ENCODE measurements around the gene MLH3. TPM values are rescaled to one million over a fixed set of nuclear protein-coding genes. Genes with fewer than 3 reads are reported as not detected.

Gene MLH3
- total RNA-seq, 2 experiments from 2014 or later: 17.3 to 18.5 TPM

- intact Hi-C loops (cut with micrococcal nuclease): no loop called here
- Mint-ChIP-seq H3K4me1 (ENCODE audit: low read depth) (no peaks in the 10 kb centered on the region), H3K27me3 (ENCODE audit: low read depth) (no peaks in the 10 kb centered on the region), H3K36me3 (ENCODE audit: low read depth) (peaks cover 7% of the 10 kb centered on the region), H3K9me3 (no peaks in the 10 kb centered on the region), H3K4me3 (no peak overlapping the region), H3K27ac (no peak overlapping the region)
- DNase-seq: peak; percentile 8
- CTCF ChIA-PET: interaction anchor here (1.0 to 1.5 kb wide), 8 partner anchors 8 to 162 kb away, joined by 3 to 6 read pairs (median 3); no protein-coding TSS in a partner anchor
These were observed 28.6 kb downstream of the MLH3 start for GRCh38 chr14:75022655-75023054.

DNA sequence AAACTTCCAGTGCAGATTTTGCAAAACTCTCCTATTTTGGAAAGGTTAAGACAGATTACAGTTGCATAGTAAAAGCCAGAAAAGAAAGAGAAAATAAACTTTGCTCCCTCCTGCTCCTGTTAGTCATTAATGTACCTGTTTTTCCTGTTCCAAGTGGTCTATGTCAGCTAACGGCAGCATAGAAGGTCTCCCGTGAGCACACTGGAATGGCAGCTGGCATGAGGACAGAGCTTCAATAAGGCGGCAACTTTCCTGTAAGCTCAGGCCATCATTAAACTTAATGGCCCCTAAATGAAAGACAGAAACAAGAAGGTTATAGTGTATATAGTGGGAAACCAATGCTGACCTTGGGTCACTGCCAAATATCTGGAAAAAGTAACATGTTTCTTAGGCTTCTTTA lies 32.6 kb downstream of the MLH3 start:
- no peak for DNase-seq
- H3K4me1 Mint-ChIP-seq (ENCODE audit: low read depth): no peaks in the 10 kb centered on the region
- intact Hi-C loops (cut with micrococcal nuclease): no loop called here
- no peaks in the 10 kb centered on the region for H3K27me3 Mint-ChIP-seq (ENCODE audit: low read depth)
- peaks cover 15% of the 10 kb centered on the region for H3K36me3 Mint-ChIP-seq (ENCODE audit: low read depth)
- H3K4me3 Mint-ChIP-seq: no peak overlapping the region
- CTCF ChIA-PET: no interaction called here
- no peaks in the 10 kb centered on the region for H3K9me3 Mint-ChIP-seq
- no peak overlapping the region for H3K27ac Mint-ChIP-seq

DNA sequence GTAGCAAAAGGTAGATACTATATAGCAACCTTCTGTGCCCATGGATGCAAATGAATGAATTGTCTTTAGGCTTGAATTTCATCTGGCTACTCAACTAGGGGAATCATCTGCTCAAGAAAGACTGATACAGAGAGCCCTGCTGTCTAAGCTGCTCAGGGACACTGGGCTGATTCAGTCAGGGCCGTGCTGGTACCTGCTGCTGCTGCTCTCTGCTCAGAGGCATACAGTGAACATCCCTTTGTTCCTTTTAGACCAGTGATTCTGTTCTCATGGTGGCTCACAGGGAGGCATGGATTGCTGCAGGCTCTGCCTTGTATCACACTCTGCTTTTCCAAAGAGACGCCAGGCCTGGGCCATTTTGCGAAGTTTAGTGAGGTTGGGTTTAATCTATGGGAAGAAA lies 34.5 kb downstream of the MLH3 start:
- no peak for DNase-seq
- CTCF ChIA-PET: interaction anchor here (0.6 kb wide), 1 partner anchor 691 kb away, joined by 4 read pairs; no protein-coding TSS in a partner anchor
- no peak overlapping the region for H3K4me3 Mint-ChIP-seq
- peaks cover 1% of the 10 kb centered on the region for H3K4me1 Mint-ChIP-seq (ENCODE audit: low read depth)
- H3K36me3 Mint-ChIP-seq (ENCODE audit: low read depth): peaks cover 17% of the 10 kb centered on the region
- H3K9me3 Mint-ChIP-seq: no peaks in the 10 kb centered on the region
- intact Hi-C loops (cut with micrococcal nuclease): no loop called here
- no peaks in the 10 kb centered on the region for H3K27me3 Mint-ChIP-seq (ENCODE audit: low read depth)
- no peak overlapping the region for H3K27ac Mint-ChIP-seq

DNA sequence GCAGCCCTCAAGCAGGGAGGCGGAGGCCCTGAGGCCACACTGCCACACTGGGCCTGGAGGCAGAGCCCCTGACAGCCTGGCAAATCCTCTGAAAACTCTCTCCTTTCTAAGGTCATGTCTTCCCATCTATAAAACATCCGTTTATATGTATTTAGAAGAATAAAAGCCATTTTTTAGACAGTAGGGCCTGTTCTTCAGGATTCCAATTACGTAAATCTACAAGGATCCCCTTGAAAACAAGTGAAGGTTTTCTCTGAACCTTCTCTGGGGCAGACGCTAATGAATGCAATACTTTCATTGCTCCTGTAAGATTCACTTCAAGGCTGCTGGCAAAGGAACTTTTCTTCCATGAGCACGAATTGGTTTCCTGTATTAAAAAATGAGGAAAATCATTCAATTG lies 35.8 kb downstream of the MLH3 start:
- H3K36me3 Mint-ChIP-seq (ENCODE audit: low read depth): peaks cover 14% of the 10 kb centered on the region
- CTCF ChIA-PET: no interaction called here
- H3K4me3 Mint-ChIP-seq: no peak overlapping the region
- DNase-seq: no peak
- no peaks in the 10 kb centered on the region for H3K27me3 Mint-ChIP-seq (ENCODE audit: low read depth)
- H3K4me1 Mint-ChIP-seq (ENCODE audit: low read depth): peaks cover 13% of the 10 kb centered on the region
- H3K9me3 Mint-ChIP-seq: no peaks in the 10 kb centered on the region
- H3K27ac Mint-ChIP-seq: no peak overlapping the region
- intact Hi-C loops (cut with micrococcal nuclease): no loop called here

DNA sequence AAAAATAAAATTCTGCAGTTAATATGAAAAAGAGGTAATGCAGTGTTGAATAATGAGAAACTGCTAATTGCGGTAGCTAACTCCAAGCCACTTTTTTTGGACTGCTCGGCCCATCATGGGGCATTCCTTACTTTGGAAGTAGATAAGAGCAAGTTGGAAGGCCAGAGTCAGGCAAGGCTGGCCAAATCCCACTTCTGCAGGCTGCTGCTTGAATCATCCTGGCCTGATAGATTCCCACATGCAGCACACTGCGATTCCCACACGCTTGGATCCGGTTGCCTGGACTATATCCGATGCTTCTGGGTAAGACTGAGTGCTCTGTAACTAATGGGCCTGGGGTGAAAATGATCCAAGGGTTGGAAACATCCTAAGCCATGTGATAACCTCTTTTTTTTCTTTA lies 38.0 kb downstream of the MLH3 start:
- Mint-ChIP-seq H3K9me3 (no peaks in the 10 kb centered on the region), H3K4me1 (ENCODE audit: low read depth) (peaks cover 13% of the 10 kb centered on the region), H3K27ac (no peak overlapping the region), H3K36me3 (ENCODE audit: low read depth) (peaks cover 19% of the 10 kb centered on the region), H3K4me3 (no peak overlapping the region), H3K27me3 (ENCODE audit: low read depth) (no peaks in the 10 kb centered on the region)
- DNase-seq: no peak
- intact Hi-C loops (cut with micrococcal nuclease): no loop called here
- CTCF ChIA-PET: interaction anchor here (1.1 to 1.3 kb wide), 2 partner anchors 74 to 75 kb away, joined by 3 to 5 read pairs; no protein-coding TSS in a partner anchor

DNA sequence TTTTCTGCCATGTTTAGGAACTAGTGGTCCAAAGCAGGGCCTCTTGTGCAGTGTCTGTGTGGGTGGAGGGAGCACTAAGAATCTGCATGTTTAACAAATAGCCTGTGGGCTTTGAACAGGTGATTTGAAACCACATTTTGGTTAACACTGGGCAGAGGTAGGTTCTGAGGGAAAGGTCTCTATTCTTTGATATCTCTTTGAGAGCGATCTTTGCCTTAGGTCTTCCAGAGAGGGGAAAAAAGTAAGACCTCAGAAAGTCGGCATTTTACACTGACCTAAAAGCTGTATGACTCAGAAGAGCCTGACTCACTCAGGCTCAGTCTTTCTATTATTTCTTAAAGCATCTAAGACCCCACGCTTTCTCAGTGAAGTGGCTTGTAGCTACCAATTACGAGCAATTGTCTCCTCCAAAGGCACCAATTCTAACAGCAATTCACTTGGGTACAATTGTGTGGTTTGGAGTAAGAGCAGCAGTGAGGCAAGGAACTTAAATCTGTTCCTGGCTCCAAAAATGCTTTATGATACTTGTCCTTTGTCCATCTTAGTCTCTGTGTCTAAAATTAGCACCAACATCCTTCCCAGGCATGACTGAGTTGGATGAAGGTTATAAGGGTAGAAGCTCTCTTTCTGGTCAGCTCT lies 39.8 kb downstream of the MLH3 start:
- Mint-ChIP-seq H3K9me3 (no peaks in the 10 kb centered on the region), H3K4me3 (no peak overlapping the region), H3K27ac (peak overlapping the region; percentile 33), H3K36me3 (ENCODE audit: low read depth) (peaks cover 27% of the 10 kb centered on the region), H3K27me3 (ENCODE audit: low read depth) (no peaks in the 10 kb centered on the region), H3K4me1 (ENCODE audit: low read depth) (peaks cover 16% of the 10 kb centered on the region)
- CTCF ChIA-PET: interaction anchor here (0.6 to 1.0 kb wide), 2 partner anchors 57 to 276 kb away, joined by 3 to 4 read pairs; no protein-coding TSS in a partner anchor
- intact Hi-C loops (cut with micrococcal nuclease): no loop called here
- DNase-seq: no peak

DNA sequence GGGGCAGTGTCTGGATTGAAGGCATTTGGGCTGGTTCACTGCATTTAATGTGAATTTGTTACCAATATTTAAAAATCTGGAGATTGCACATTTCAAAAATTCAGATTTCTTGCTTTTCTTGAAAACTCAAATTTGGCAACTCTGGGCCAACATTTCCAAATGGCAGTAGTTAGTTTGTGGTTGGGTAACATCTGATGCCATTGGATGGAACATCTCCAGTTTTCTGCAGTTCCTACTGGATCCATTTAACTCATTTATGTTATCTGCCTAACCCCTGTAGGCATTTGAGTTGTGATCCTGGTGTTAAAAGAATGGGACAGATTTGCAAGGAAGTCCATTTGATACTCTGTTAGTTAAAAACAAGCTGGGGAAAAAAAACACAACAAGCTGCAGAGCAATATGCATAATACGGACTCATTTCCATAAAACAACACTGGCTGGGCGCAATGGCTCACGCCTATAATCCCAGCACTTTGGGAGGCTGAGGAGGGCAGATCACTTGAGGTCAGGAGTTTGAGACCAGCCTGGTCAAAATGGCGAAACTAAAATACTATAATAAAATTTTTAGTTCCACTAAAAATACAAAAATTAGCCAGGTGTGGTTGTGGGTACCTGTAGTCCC lies 40.7 kb downstream of the MLH3 start:
- H3K27ac Mint-ChIP-seq: no peak overlapping the region
- H3K4me1 Mint-ChIP-seq (ENCODE audit: low read depth): peaks cover 17% of the 10 kb centered on the region
- intact Hi-C loops (cut with micrococcal nuclease): no loop called here
- no peaks in the 10 kb centered on the region for H3K27me3 Mint-ChIP-seq (ENCODE audit: low read depth)
- CTCF ChIA-PET: interaction anchor here (1.4 kb wide), 1 partner anchor 65 kb away, joined by 3 read pairs; no protein-coding TSS in a partner anchor
- H3K36me3 Mint-ChIP-seq (ENCODE audit: low read depth): peaks cover 30% of the 10 kb centered on the region
- H3K4me3 Mint-ChIP-seq: no peak overlapping the region
- no peaks in the 10 kb centered on the region for H3K9me3 Mint-ChIP-seq
- no peak for DNase-seq

DNA sequence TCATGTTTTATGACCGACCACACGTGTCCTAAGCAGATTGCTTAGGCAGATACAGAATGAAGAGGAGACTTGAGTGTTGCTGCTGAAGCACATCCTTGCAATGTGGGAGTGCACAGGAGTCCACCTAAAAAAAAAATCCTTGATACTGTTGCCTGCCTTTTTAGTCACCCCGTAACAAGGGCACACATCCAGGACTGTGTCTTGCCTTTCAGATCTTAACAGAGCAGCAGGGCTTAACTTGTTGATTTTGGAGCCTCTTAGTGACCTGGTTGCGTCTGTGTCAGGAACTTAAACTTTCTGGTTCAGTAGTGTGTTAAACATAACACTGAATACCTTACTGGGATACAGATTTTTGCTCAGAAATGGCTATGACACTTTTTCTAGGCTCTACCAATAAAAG lies 42.1 kb downstream of the MLH3 start:
- no peaks in the 10 kb centered on the region for H3K27me3 Mint-ChIP-seq (ENCODE audit: low read depth)
- peaks cover 33% of the 10 kb centered on the region for H3K36me3 Mint-ChIP-seq (ENCODE audit: low read depth)
- intact Hi-C loops (cut with micrococcal nuclease): no loop called here
- DNase-seq: no peak
- H3K27ac Mint-ChIP-seq: no peak overlapping the region
- H3K4me1 Mint-ChIP-seq (ENCODE audit: low read depth): peaks cover 30% of the 10 kb centered on the region
- no peak overlapping the region for H3K4me3 Mint-ChIP-seq
- CTCF ChIA-PET: no interaction called here
- no peaks in the 10 kb centered on the region for H3K9me3 Mint-ChIP-seq

- Mint-ChIP-seq H3K4me3 (no peak overlapping the region), H3K9me3 (peaks cover 4% of the 10 kb centered on the region), H3K27me3 (ENCODE audit: low read depth) (no peaks in the 10 kb centered on the region), H3K4me1 (ENCODE audit: low read depth) (peaks cover 31% of the 10 kb centered on the region), H3K36me3 (ENCODE audit: low read depth) (peaks cover 36% of the 10 kb centered on the region), H3K27ac (no peak overlapping the region)
- CTCF ChIA-PET: interaction anchor here (1.3 kb wide), 1 partner anchor 18 kb away, joined by 3 read pairs; no protein-coding TSS in a partner anchor
- no peak for DNase-seq
- intact Hi-C loops (cut with micrococcal nuclease): no loop called here
These were observed 45.9 kb downstream of the MLH3 start for GRCh38 chr14:75005357-75005756.

- Mint-ChIP-seq H3K4me1 (ENCODE audit: low read depth) (peaks cover 31% of the 10 kb centered on the region), H3K36me3 (ENCODE audit: low read depth) (peaks cover 28% of the 10 kb centered on the region), H3K9me3 (peaks cover 4% of the 10 kb centered on the region), H3K27me3 (ENCODE audit: low read depth) (no peaks in the 10 kb centered on the region), H3K27ac (peak overlapping the region; percentile 89), H3K4me3 (peak overlapping the region; percentile 99)
- CTCF ChIA-PET: interaction anchor here (0.6 to 2.8 kb wide), 5 partner anchors 11 to 143 kb away, joined by 3 to 12 read pairs (median 10); no protein-coding TSS in a partner anchor
- peak; percentile 9 for DNase-seq
- intact Hi-C loops (cut with micrococcal nuclease): loop anchor here (2.0 kb wide), 2 partner anchors 211 to 291 kb away; no protein-coding TSS in a partner anchor
These were observed 47.8 kb downstream of the MLH3 start for GRCh38 chr14:75003250-75004027.

GRCh38 chr14:75002392-75003249 lies 48.6 kb downstream of the MLH3 start, which contains the start of gene EIF2B2:
Gene EIF2B2 (plus strand): TSS chr14:75002921. CDS start chr14:75002991, 70 bp downstream.
- H3K4me1 Mint-ChIP-seq (ENCODE audit: low read depth): peaks cover 31% of the 10 kb centered on the region
- CTCF ChIA-PET: interaction anchor here (0.6 to 2.8 kb wide), 4 partner anchors 12 to 142 kb away, joined by 3 to 12 read pairs (median 10); no protein-coding TSS in a partner anchor
- intact Hi-C loops (cut with micrococcal nuclease): loop anchor here (1.0 to 2.0 kb wide), 9 partner anchors 56 to 659 kb away; partner anchors contain the start of genes ACYP1, DLST, NEK9 and TMED10

More at GRCh38 chr14:75002392-75003249, 48.6 kb downstream of the MLH3 start, which contains the start of gene EIF2B2:
- Mint-ChIP-seq H3K36me3 (ENCODE audit: low read depth) (peaks cover 27% of the 10 kb centered on the region), H3K9me3 (peaks cover 4% of the 10 kb centered on the region), H3K4me3 (peak within 1 kb of the TSS; percentile 99), H3K27ac (peak within 1 kb of the TSS; percentile 89), H3K27me3 (ENCODE audit: low read depth) (no peaks in the 10 kb centered on the region)
- peak; percentile 99 for DNase-seq

All from activated naive CD4-positive, alpha-beta T cell treated with anti-CD3 and anti-CD28 coated beads for 36 hours (primary cell).